ENCODE data around the gene MAP3K7CL.

Gene MAP3K7CL

DNA sequence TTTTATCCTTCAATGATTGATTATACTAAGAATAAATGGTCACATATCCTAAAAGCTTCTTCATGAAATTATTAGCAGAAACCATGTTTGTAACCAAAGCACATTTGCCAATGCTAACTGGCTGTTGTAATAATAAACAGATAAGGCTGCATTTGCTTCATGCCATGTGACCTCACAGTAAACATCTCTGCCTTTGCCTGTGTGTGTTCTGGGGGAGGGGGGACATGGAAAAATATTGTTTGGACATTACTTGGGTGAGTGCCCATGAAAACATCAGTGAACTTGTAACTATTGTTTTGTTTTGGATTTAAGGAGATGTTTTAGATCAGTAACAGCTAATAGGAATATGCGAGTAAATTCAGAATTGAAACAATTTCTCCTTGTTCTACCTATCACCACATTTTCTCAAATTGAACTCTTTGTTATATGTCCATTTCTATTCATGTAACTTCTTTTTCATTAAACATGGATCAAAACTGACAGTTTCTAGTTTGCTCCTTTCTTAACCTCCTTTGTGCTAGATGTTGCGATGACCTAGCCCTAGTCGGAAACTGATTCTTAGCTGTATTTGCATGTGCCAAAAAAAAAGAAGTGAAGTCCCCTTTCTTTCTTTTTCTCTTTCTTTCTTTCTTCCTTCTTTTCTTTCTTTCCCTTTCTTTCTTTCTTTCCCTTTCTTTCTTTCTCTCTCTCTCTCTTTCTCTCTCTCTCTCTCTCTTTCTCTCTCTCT is 45.1 kb downstream of the MAP3K7CL start:
- Histone ChIP-seq H3K27ac (ENCODE audit: low read length) (no peak overlapping the region), H3K79me2 (ENCODE audit: low read length) (no peaks in the 10 kb centered on the region), H3K27me3 (ENCODE audit: low read depth, low read length) (no peaks in the 10 kb centered on the region), H4K20me1 (ENCODE audit: insufficient read depth, low read length) (no peaks in the 10 kb centered on the region), H3K4me2 (ENCODE audit: low read length) (no peak overlapping the region), H3K36me3 (replicated peaks; ENCODE audit: low read depth, low read length) (no peaks in the 10 kb centered on the region), H3K4me1 (ENCODE audit: low read length) (peaks cover 28% of the 10 kb centered on the region), H3K4me3 (ENCODE audit: low read length) (no peak overlapping the region), H3K9me3 (ENCODE audit: insufficient read depth, low read length) (no peaks in the 10 kb centered on the region), H2AFZ (ENCODE audit: low read depth, low read length) (no peak overlapping the region), H3K9ac (ENCODE audit: low read length) (no peak overlapping the region)
- no peak for TF ChIP-seq EZH2phosphoT487 (IDR thresholded peaks at IDR 0.05; ENCODE audit: low read depth)
- TF ChIP-seq, protein P1, sequence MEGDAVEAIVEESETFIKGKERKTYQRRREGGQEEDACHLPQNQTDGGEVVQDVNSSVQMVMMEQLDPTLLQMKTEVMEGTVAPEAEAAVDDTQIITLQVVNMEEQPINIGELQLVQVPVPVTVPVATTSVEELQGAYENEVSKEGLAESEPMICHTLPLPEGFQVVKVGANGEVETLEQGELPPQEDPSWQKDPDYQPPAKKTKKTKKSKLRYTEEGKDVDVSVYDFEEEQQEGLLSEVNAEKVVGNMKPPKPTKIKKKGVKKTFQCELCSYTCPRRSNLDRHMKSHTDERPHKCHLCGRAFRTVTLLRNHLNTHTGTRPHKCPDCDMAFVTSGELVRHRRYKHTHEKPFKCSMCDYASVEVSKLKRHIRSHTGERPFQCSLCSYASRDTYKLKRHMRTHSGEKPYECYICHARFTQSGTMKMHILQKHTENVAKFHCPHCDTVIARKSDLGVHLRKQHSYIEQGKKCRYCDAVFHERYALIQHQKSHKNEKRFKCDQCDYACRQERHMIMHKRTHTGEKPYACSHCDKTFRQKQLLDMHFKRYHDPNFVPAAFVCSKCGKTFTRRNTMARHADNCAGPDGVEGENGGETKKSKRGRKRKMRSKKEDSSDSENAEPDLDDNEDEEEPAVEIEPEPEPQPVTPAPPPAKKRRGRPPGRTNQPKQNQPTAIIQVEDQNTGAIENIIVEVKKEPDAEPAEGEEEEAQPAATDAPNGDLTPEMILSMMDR (IDR thresholded peaks at IDR 0.05; ENCODE audit: low read depth, low read length) = no peak

DNA sequence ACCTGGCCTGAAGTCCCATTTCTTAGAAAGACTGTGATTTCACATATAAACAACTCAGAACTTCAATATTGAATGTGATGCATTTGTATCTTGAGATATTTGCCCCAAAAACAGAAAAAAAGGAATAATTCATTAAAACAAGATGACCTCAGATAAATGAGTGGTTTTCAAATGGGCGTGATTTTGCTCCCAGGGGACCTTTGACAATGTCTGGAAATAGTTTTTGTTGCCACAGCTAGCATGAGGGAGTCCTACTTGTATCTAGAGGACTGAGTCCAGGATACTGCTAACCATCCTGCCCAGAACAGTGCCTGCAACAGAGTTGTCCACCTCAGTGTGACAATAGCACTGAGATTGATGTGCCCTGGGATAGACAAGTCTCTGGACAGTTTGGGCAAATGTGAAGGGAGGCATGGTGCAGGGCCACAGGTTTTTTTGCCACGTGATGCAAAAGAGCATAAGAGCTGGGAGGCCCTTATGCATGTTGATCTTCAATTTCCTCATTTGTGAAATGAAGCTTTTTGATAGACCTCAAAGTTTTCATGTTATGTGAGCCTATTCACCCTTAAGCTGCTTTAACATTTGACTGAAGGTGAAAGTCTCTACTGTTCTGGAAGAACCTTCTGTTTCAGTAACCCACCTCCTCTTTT is 46.2 kb downstream of the MAP3K7CL start:
- Histone ChIP-seq H3K9me3 (ENCODE audit: insufficient read depth, low read length) (no peaks in the 10 kb centered on the region), H3K27me3 (ENCODE audit: low read depth, low read length) (no peaks in the 10 kb centered on the region), H2AFZ (ENCODE audit: low read depth, low read length) (no peak overlapping the region), H4K20me1 (ENCODE audit: insufficient read depth, low read length) (no peaks in the 10 kb centered on the region), H3K9ac (ENCODE audit: low read length) (no peak overlapping the region), H3K79me2 (ENCODE audit: low read length) (no peaks in the 10 kb centered on the region), H3K4me3 (ENCODE audit: low read length) (no peak overlapping the region), H3K4me2 (ENCODE audit: low read length) (no peak overlapping the region), H3K27ac (ENCODE audit: low read length) (no peak overlapping the region), H3K4me1 (ENCODE audit: low read length) (peaks cover 23% of the 10 kb centered on the region), H3K36me3 (replicated peaks; ENCODE audit: low read depth, low read length) (no peaks in the 10 kb centered on the region)
- TF ChIP-seq, protein P1 (IDR thresholded peaks at IDR 0.05; ENCODE audit: low read depth, low read length) = no peak
- no peak for TF ChIP-seq EZH2phosphoT487 (IDR thresholded peaks at IDR 0.05; ENCODE audit: low read depth)

DNA sequence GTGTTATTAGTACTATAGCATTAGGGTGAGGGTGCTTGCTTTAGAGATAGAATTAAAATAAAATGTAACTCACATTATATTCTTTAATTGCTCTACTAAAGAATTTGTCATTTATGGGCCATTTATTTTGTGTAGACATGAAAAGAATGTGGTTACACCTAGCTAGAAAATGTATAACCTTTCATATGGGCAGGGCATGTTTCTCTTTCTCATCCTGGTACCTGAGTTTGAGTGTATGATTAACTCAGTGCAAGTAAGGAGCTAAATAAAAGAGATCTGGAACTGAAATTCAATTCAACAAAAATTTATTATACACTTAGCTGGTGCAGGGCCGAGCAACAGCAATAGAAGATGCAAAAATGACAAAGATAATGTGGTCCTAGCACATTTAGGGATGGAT is 47.4 kb downstream of the MAP3K7CL start:
- Histone ChIP-seq H3K4me2 (ENCODE audit: low read length) (peak overlapping the region; percentile 15), H3K4me3 (ENCODE audit: low read length) (no peak overlapping the region)

DNA sequence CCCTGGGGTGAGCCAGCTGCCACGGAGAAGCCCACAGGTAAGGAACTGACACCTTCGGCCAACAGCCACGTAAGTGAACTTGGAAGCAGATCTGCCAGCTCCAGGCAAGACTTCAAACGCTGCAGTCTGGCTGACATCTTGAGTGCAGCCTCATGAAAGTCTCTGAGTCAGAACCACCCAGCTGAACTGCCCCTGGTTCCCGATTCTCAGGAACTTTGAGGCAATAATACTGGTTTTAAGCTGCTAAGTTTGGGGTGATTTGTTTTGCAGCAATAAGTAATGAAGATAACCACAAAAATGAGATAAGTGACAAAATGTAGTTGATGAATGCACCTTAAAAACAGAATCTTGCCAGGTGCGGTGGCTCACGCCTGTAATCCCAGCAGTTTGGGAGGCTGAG is 48.5 kb downstream of the MAP3K7CL start:
- H3K4me3 ChIP-seq (ENCODE audit: low read length) = no peak overlapping the region
- H3K27ac ChIP-seq (ENCODE audit: low read length) = no peak overlapping the region
- no peak overlapping the region for H2AFZ ChIP-seq (ENCODE audit: low read depth, low read length)
- H3K9me3 ChIP-seq (ENCODE audit: insufficient read depth, low read length) = no peaks in the 10 kb centered on the region
- H3K27me3 ChIP-seq (ENCODE audit: low read depth, low read length) = no peaks in the 10 kb centered on the region
- peaks cover 44% of the 10 kb centered on the region for H3K4me1 ChIP-seq (ENCODE audit: low read length)
- TF ChIP-seq, protein P1 (IDR thresholded peaks at IDR 0.05; ENCODE audit: low read depth, low read length) = no peak
- TF ChIP-seq EZH2phosphoT487 (IDR thresholded peaks at IDR 0.05; ENCODE audit: low read depth) = no peak
- no peaks in the 10 kb centered on the region for H4K20me1 ChIP-seq (ENCODE audit: insufficient read depth, low read length)
- H3K36me3 ChIP-seq (replicated peaks; ENCODE audit: low read depth, low read length) = no peaks in the 10 kb centered on the region
- no peak overlapping the region for H3K9ac ChIP-seq (ENCODE audit: low read length)
- no peaks in the 10 kb centered on the region for H3K79me2 ChIP-seq (ENCODE audit: low read length)
- H3K4me2 ChIP-seq (ENCODE audit: low read length) = no peak overlapping the region

More for the DNA sequence above, 47.4 kb downstream of the MAP3K7CL start:
- Histone ChIP-seq H3K79me2 (ENCODE audit: low read length) (no peaks in the 10 kb centered on the region), H3K27me3 (ENCODE audit: low read depth, low read length) (no peaks in the 10 kb centered on the region), H3K4me1 (ENCODE audit: low read length) (peaks cover 36% of the 10 kb centered on the region), H3K9ac (ENCODE audit: low read length) (no peak overlapping the region), H3K36me3 (replicated peaks; ENCODE audit: low read depth, low read length) (no peaks in the 10 kb centered on the region), H3K27ac (ENCODE audit: low read length) (no peak overlapping the region), H3K9me3 (ENCODE audit: insufficient read depth, low read length) (no peaks in the 10 kb centered on the region), H2AFZ (ENCODE audit: low read depth, low read length) (no peak overlapping the region), H4K20me1 (ENCODE audit: insufficient read depth, low read length) (no peaks in the 10 kb centered on the region)
- TF ChIP-seq, protein P1 (IDR thresholded peaks at IDR 0.05; ENCODE audit: low read depth, low read length) = no peak
- TF ChIP-seq EZH2phosphoT487 (IDR thresholded peaks at IDR 0.05; ENCODE audit: low read depth) = no peak

All from OCI-LY3 (cell line).